ENCODE measurements around the gene SIPA1L3.

GRCh38 chr19:38009650-38010242 lies 102.7 kb downstream of the SIPA1L3 start:
- TF ChIP-seq CTCF (IDR thresholded peaks at IDR 0.05; ENCODE audit: insufficient read depth, low read length, poor library complexity, severe bottlenecking) (no peak), EZH2phosphoT487 (conservative IDR thresholded peaks at IDR 0.05; ENCODE audit: low read length) (no peak)

All from SU-DHL-6 (cell line).